HK-2 (cell line): ENCODE results near the gene KRT2.

Experiments
- DNase-seq: peaks from one replicate; pipeline ENCODE4 v3.0.0-alpha.2; 2018; ENCODE audit not compliant: unreplicated experiment

The KRT2 gene

GRCh38 chr12:52641468-52641867 lies 10.5 kb downstream of the KRT2 start:
- DNase-seq, result no peak

- DNase-seq, result no peak
These were observed 14.7 kb downstream of the KRT2 start for GRCh38 chr12:52637299-52637698.

- DNase-seq, result no peak
These were observed 15.3 kb downstream of the KRT2 start for GRCh38 chr12:52636592-52637258.

- no peak for DNase-seq
These were observed 15.8 kb downstream of the KRT2 start for GRCh38 chr12:52636189-52636588.

GRCh38 chr12:52634266-52635056 lies 17.6 kb downstream of the KRT2 start:
- DNase-seq, result no peak

- no peak for DNase-seq
These were observed 18.6 kb downstream of the KRT2 start for GRCh38 chr12:52633383-52633782.

- DNase-seq, result no peak
These were observed 19.4 kb downstream of the KRT2 start for GRCh38 chr12:52632656-52633055.

GRCh38 chr12:52631676-52632459 lies 20.1 kb downstream of the KRT2 start:
- no peak for DNase-seq

- no peak for DNase-seq
These were observed 20.7 kb downstream of the KRT2 start for GRCh38 chr12:52631264-52631663.

- no peak for DNase-seq
These were observed 21.3 kb downstream of the KRT2 start for GRCh38 chr12:52630599-52631200.

- DNase-seq, result no peak
These were observed 22.0 kb downstream of the KRT2 start for GRCh38 chr12:52630008-52630500.

- no peak for DNase-seq
These were observed 22.6 kb downstream of the KRT2 start for GRCh38 chr12:52629281-52630007.

- no peak for DNase-seq
These were observed 23.2 kb downstream of the KRT2 start for GRCh38 chr12:52628841-52629240.

- DNase-seq, result no peak
These were observed 23.9 kb downstream of the KRT2 start for GRCh38 chr12:52628111-52628507.

GRCh38 chr12:52627395-52628110 lies 24.5 kb downstream of the KRT2 start:
- no peak for DNase-seq

GRCh38 chr12:52622349-52622748 lies 29.7 kb downstream of the KRT2 start:
- no peak for DNase-seq

GRCh38 chr12:52618866-52619265 lies 33.1 kb downstream of the KRT2 start:
- DNase-seq, result no peak

- DNase-seq, result no peak
These were observed 33.8 kb downstream of the KRT2 start, which contains the start of gene KRT73 for GRCh38 chr12:52618216-52618615. KRT73 (minus strand) TSS chr12:52618559; CDS start chr12:52618524, 35 bp downstream.

- DNase-seq, result no peak
These were observed 34.6 kb downstream of the KRT2 start for GRCh38 chr12:52617403-52617785.

GRCh38 chr12:52616680-52617402 lies 35.2 kb downstream of the KRT2 start:
- no peak for DNase-seq
